NCI-H524 (cell line): ENCODE data around the gene NMNAT2.

ENCODE experiments used
- DNase-seq, 2 experiments: peaks; one replicate each; lab custom pipeline; 2025; lab: John Stamatoyannopoulos, UW

NMNAT2 gene

GRCh38 chr1:183313063-183313462, 105.1 kb downstream of the NMNAT2 start:
- DNase-seq = no peak

- DNase-seq = no peak
Observed at GRCh38 chr1:183310753-183311479, 107.3 kb downstream of the NMNAT2 start.

GRCh38 chr1:183308719-183309118, 109.5 kb downstream of the NMNAT2 start:
- DNase-seq = no peak

GRCh38 chr1:183306317-183307042, 111.7 kb downstream of the NMNAT2 start:
- DNase-seq = peak in 1 of 2 experiments; percentile 41

GRCh38 chr1:183304440-183305107, 113.6 kb downstream of the NMNAT2 start:
- peak; percentile 24 to 72 for DNase-seq

GRCh38 chr1:183303901-183304300, 114.3 kb downstream of the NMNAT2 start:
- DNase-seq = no peak

GRCh38 chr1:183303323-183303645, 114.9 kb downstream of the NMNAT2 start:
- no peak for DNase-seq

GRCh38 chr1:183302452-183303322, 115.5 kb downstream of the NMNAT2 start:
- no peak for DNase-seq

- DNase-seq = no peak
Observed at GRCh38 chr1:183301239-183301638, 116.9 kb downstream of the NMNAT2 start.

- no peak for DNase-seq
Observed at GRCh38 chr1:183300828-183301227, 117.4 kb downstream of the NMNAT2 start.

GRCh38 chr1:183300395-183300794, 117.8 kb downstream of the NMNAT2 start:
- no peak for DNase-seq

- no peak for DNase-seq
Observed at GRCh38 chr1:183296782-183297181, 121.4 kb downstream of the NMNAT2 start.

GRCh38 chr1:183295521-183295920, 122.7 kb downstream of the NMNAT2 start:
- no peak for DNase-seq

- DNase-seq = peak in 1 of 2 experiments; percentile 21
Observed at GRCh38 chr1:183293876-183294275, 124.3 kb downstream of the NMNAT2 start.

GRCh38 chr1:183293241-183293640, 124.9 kb downstream of the NMNAT2 start:
- peak in 1 of 2 experiments; percentile 62 for DNase-seq

- DNase-seq = no peak
Observed at GRCh38 chr1:183291802-183292514, 126.2 kb downstream of the NMNAT2 start.

GRCh38 chr1:183291216-183291762, 126.9 kb downstream of the NMNAT2 start:
- DNase-seq = no peak

GRCh38 chr1:183290628-183291027, 127.6 kb downstream of the NMNAT2 start:
- DNase-seq = no peak

- peak in 1 of 2 experiments; percentile 68 for DNase-seq
Observed at GRCh38 chr1:183289051-183289496, 129.1 kb downstream of the NMNAT2 start.

GRCh38 chr1:183288583-183288982, 129.6 kb downstream of the NMNAT2 start:
- no peak for DNase-seq

- DNase-seq = no peak
Observed at GRCh38 chr1:183287191-183287675, 130.9 kb downstream of the NMNAT2 start.
